Activated T-helper 9 cell treated with anti-CD3 and anti-CD28 coated beads, Interleukin-2, amount 50 U/mL, for 16 hours (primary cell): ENCODE results near the gene DGKI.

Experiments
- DNase-seq: peaks from one replicate; pipeline ENCODE4 v3.0.0-alpha.2; 2020; ENCODE audit warnings: low read depth

The DGKI gene

DNA sequence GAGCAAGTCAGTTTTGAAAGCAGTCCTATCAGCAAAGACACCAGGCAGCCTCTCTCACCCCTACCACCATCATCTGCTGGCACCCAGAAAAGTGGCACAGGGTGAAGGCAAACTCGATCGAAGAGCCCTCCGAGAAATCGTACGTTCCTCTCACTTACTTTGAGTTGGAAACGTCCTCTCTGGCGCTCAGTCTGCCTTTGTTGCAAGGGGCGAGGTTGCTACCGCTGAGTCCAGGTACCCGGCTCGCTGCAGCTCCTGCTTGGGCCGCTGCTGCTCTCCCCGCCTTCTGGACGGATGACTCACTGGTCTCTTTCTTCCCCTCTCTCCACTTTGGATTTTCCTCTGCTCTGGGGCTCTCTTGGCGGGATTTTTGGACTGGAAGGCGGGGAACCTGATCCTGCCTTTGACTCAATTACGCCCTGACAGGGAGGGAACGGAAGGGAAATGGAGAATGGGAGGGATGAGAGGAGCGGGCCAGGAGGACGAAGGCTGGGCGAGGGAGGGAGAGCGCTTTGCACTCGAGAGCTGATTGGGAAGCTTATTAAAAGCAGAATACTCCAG, 503.4 kb downstream of the DGKI start, which contains the start of gene PTN:
TSS of gene PTN (minus strand) at position 453 of the 561 bp plus-strand sequence. CDS start 88,760 bp downstream, outside the sequence.
- DNase-seq, result no peak

DNA sequence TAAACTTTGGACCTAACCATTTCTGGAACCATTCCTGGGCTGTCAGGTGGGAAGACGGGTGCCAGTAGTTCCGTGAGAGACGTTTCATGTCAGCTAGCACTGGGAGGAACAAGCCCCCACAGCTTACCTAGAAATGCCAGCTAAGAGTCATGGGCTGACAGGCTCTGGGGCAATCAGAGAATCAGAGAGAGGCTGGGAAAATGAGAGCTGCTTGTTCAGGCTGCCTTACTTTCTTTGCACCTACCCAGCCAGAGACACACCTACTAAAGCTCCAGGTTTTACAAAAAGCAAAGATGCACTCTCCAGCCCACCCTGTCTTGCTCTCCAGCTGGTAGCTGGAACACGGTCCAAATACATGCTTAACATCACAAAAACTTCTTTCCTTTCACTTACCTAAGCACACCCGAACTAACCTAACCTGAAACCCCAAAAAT, 503.9 kb downstream of the DGKI start:
- DNase-seq, result no peak

DNA sequence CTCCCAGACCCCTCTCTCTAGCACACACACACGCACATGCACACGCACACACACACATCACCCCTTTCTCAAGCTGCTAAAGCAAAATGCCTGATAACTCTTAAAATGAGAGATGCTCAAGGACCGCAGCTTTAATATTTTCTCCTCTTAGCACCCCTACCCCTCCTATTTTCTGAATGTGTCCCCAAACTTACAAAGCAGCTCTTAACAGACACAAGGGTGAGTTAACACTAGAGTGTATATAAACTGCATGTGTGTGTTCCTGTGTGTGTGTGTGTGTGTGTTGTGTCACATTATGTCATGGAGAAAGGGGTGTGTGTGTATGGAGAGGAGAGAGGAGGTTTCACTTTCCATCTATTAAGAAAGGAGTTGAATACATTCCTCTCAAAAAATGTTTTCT, 504.5 kb downstream of the DGKI start:
- DNase-seq, result no peak

DNA sequence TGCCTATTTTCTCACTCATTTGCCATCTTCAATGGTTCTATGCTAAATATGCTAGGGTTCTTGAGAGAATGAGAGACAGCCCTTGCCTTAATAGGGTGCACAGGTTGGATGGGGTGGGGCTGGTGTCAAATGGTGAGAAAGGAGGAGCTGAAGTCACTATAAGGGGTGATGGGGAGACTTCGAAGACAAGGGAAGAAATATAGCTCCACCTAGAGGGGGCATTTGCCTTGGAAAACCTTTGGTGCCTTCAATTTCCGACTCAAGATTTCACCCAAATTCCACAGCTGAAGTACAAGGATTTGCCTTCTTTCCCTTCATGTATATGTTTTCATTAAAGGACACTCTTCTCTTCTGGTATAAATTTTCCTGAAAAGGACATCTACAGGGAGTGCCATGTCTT, 508.9 kb downstream of the DGKI start:
- DNase-seq, result no peak

DNA sequence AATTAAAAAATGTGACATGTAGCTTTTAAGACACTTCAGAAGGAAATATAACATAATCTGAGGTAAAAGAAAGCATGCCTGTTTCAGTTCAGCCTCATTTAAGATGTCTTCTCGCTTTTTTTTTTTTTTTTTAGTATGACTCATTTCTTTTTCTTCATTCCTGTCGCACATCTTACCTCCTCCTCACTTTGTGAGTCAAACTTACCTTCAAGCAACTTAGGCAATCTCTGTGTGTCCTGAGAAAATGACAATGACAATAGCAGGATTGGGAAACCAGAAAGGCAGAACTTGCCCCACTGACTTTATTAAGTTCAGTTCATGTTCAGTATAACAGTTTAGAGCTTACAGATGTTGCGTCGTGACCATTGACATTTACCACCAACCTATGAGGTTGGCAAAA, 511.0 kb downstream of the DGKI start:
- DNase-seq, result no peak

DNA sequence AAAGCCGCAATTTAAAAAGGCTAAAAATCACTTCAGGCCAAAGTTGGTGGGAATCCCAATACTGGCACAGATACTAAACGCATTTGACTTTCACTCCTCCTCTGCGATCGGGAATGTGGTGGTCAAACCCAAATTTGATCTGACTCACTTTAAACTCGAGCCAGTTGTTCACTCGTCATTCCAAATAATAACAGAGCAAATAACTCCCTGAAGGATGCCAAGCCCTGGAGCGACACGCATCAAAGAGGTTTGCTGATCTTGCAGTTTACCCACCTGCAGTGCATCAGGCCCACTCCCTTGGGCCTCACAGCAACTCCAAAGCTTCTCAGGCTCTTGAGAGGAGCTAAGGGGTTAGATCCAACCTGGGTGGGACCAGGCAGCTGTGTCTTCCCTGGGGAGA, 515.4 kb downstream of the DGKI start:
- no peak for DNase-seq
